ENCODE measurements around the gene KLK3.

KLK3 gene

GRCh38 chr19:50832666-50833065, 22.0 kb upstream of the KLK3 start:
- no peak for DNase-seq

DNA sequence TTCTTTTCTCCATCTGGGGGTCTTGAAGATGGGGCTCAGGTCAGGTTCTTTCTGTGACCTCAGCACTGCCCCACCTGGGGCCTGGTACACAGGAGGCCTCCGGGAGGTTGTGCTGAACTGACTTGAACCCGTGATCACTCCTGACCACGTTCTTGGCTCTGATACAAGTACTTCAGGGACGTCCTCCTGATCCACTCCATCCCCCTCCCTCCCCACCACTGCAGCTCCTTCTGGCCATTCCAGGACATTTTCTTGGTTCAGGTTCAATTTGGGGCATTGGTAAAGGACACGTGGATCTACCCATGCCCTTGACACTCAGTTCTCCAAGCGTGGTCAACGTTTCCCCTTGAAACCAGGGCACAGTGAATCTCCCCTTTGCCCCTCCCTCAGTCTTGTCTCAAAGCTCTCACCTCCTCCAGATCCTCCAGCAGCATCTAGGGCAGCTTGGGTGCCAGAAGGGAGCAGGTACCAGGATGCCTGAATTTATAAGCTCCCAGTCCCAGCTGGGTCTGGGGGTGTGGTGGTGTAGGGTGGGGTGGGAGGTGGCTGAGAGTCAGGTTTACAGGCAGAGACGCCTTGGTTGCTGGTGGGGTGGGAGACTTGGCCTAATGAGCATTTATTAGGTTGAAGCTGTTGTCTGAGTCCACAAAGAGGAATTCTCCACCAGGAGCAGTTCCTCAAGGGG, 21.5 kb upstream of the KLK3 start, which contains the start of gene KLK15:
Gene KLK15, minus strand, starts transcription at position 458 of the 685 bp plus-strand sequence. CDS start 2,082 bp downstream, outside the sequence.
- no peak for DNase-seq

DNA sequence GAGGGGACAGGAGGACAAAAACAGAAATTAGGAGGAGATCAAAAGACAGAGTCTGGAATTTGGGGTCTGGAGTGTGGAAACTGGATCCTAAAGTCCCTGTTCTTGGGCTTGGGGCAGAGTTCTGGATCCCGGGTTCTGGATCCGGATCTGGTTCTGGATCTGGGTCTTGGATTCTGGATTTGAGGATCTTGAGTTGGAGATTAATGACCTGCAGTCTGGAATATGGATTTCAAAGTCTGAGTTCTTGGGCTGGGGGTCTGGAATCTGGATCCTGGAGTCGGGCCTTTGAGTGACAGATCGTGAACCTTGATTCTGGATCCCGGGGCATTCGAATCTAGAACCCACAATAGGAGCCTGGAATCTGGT, 20.9 kb upstream of the KLK3 start:
- no peak for DNase-seq

GRCh38 chr19:50835103-50835784, 19.5 kb upstream of the KLK3 start:
- DNase-seq, result no peak

DNA sequence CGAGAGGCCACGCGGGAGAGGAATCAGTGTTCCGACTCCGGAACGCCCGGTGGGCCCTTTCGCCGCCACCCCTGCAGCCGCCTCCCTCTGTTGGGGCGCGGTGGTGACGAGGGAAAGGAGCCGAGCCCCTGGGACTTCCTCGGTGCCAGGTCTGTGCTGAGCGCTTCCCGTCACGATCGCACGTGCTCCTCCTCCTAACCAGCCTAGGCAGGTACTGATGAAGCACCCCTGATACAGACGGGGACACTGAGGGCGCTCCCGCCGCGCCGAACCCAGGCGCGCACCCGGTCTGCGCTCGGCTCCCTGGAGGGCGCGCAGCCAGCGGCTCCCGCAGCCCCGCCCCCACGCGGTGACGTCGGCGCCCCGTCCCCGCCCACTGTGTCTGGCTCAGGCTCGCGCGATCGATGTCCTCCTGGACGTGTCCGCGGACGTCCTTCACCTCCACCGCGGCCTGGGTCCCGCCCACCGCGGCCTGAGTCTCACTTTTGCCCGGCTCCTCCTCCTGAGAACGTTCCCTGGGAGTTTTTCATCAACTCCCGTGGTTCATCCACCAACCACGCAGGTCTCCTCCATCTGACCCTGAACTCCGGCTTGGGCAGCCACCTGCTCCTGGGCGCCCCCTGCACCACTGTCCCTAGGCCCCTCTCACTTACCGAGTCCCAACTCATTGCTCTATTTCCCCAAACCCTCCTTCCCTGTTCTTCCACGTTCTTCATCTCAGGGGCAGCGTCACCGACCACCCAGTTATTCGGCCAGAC, 18.8 kb upstream of the KLK3 start:
- peak; percentile 42 for DNase-seq

- DNase-seq, result no peak
Observed at GRCh38 chr19:50836543-50837195, 18.0 kb upstream of the KLK3 start.

DNA sequence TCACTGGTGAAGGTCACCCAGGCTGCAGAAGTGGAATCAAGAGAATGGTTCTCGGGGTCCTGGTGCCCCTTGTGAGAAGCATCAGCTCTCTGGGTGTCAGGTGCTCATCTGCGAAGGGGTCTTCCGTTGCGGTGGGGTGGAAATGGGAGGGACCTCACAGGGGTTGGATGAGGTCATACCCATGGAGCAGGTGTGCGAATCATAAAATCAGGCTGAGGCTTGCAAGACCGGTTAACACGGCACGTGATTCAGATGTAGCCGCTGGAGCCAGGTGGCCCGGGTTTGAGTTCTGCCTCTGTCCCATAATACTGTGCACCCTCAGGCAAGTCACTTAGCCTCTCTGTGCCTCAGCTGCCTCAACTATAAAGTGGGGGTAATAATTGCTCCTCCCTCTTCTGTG, 17.4 kb upstream of the KLK3 start:
- no peak for DNase-seq

DNA sequence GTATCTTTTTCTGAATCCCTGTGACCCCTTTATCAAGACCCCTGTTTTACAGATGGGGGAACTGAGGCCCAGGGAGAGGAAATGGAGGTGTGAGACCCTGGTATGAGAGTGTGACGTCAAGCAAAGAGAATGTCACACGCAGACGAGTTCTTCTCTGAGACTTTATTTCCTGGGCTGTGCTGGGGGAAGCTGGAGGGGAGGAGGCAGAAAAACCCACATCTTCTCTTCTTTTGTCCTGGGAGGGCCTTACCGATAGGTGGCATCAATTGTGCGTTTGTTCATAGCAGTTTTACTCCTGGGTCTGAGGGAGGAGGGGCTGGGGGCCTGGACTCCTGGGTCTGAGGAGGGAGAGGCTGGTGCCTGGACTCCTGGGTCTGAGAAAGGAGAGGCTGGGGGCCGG, 16.5 kb upstream of the KLK3 start:
- DNase-seq, result peak; percentile 3

- no peak for DNase-seq
Observed at GRCh38 chr19:50839712-50840655, 14.7 kb upstream of the KLK3 start.

- DNase-seq, result no peak
Observed at GRCh38 chr19:50842130-50842529, 12.6 kb upstream of the KLK3 start.

- DNase-seq, result no peak
Observed at GRCh38 chr19:50843205-50843604, 11.5 kb upstream of the KLK3 start.

DNA sequence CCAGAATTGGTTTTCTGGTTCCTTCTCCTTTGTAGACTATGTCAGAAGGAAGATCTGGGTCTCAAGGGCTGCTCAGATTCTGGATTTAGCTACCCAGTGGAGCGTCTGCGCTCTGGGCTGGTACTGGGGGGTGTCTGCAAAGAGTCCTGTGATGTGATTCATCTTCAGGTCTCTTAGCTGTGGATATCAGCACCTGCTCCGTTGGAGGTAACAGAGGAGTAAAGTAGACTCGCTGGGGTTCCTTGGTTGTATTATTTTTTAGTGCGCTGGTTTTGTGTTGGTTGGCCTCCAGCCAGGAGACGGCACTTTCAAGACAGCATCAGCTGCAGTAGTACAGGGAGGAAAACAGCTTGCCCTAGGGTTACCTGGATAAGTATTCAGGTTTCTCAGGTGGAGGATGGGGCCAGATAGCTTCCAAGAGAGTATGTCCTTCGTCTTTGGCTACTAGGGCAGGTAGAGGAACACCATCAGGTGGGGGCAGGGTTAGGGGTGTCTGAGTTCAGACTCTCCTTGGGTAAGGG, 11.0 kb upstream of the KLK3 start:
- DNase-seq, result no peak

- no peak for DNase-seq
Observed at GRCh38 chr19:50844296-50844935, 10.3 kb upstream of the KLK3 start.

DNA sequence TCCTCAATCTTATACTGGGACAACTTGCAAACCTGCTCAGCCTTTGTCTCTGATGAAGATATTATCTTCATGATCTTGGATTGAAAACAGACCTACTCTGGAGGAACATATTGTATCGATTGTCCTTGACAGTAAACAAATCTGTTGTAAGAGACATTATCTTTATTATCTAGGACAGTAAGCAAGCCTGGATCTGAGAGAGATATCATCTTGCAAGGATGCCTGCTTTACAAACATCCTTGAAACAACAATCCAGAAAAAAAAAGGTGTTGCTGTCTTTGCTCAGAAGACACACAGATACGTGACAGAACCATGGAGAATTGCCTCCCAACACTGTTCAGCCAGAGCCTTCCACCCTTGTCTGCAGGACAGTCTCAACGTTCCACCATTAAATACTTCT, 4.0 kb upstream of the KLK3 start:
- DNase-seq, result no peak

DNA sequence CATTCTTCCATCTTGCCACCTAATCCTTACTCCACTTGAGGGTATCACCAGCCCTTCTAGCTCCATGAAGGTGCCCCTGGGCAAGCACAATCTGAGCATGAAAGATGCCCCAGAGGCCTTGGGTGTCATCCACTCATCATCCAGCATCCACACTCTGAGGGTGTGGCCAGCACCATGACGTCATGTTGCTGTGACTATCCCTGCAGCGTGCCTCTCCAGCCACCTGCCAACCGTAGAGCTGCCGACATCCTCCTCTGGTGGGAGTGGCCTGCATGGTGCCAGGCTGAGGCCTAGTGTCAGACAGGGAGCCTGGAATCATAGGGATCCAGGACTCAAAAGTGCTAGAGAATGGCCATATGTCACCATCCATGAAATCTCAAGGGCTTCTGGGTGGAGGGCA, 3.1 kb upstream of the KLK3 start:
- DNase-seq, result no peak

GRCh38 chr19:50857366-50857765, 2.7 kb downstream of the KLK3 start:
- no peak for DNase-seq

DNA sequence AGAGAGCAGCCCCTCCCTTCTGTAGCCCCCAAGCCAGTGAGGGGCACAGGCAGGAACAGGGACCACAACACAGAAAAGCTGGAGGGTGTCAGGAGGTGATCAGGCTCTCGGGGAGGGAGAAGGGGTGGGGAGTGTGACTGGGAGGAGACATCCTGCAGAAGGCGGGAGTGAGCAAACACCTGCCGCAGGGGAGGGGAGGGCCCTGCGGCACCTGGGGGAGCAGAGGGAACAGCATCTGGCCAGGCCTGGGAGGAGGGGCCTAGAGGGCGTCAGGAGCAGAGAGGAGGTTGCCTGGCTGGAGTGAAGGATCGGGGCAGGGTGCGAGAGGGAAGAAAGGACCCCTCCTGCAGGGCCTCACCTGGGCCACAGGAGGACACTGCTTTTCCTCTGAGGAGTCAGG, 4.2 kb downstream of the KLK3 start:
- DNase-seq, result no peak

DNA sequence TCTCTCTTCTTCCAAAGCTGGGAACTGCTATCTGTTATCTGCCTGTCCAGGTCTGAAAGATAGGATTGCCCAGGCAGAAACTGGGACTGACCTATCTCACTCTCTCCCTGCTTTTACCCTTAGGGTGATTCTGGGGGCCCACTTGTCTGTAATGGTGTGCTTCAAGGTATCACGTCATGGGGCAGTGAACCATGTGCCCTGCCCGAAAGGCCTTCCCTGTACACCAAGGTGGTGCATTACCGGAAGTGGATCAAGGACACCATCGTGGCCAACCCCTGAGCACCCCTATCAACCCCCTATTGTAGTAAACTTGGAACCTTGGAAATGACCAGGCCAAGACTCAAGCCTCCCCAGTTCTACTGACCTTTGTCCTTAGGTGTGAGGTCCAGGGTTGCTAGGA, 5.1 kb downstream of the KLK3 start:
- no peak for DNase-seq

DNA sequence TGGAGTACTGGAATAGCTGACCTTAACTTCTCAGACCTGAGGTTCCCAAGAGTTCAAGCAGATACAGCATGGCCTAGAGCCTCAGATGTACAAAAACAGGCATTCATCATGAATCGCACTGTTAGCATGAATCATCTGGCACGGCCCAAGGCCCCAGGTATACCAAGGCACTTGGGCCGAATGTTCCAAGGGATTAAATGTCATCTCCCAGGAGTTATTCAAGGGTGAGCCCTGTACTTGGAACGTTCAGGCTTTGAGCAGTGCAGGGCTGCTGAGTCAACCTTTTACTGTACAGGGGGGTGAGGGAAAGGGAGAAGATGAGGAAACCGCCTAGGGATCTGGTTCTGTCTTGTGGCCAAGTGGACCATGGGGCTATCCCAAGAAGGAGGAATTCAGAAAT, 6.3 kb downstream of the KLK3 start:
- DNase-seq, result no peak

DNA sequence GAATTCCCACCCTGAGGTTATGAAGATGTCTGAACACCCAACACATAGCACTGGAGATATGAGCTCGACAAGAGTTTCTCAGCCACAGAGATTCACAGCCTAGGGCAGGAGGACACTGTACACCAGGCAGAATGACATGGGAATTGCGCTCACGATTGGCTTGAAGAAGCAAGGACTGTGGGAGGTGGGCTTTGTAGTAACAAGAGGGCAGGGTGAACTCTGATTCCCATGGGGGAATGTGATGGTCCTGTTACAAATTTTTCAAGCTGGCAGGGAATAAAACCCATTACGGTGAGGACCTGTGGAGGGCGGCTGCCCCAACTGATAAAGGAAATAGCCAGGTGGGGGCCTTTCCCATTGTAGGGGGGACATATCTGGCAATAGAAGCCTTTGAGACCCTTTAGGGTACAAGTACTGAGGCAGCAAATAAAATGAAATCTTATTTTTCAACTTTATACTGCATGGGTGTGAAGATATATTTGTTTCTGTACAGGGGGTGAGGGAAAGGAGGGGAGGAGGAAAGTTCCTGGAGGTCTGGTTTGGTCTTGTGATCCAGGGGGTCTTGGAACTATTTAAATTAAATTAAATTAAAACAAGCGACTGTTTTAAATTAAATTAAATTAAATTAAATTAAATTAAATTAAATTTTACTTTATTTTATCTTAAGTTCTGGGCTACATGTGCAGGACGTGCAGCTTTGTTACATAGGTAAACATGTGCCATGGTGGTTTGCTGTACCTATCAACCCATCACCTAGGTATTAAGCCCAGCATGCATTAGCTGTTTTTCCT, 7.0 kb downstream of the KLK3 start:
- DNase-seq, result no peak

DNA sequence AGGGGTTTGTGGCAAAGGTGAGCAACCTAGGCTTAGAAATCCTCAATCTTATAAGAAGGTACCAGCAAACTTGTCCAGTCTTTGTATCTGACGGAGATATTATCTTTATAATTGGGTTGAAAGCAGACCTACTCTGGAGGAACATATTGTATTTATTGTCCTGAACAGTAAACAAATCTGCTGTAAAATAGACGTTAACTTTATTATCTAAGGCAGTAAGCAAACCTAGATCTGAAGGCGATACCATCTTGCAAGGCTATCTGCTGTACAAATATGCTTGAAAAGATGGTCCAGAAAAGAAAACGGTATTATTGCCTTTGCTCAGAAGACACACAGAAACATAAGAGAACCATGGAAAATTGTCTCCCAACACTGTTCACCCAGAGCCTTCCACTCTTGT, 14.8 kb downstream of the KLK3 start:
- no peak for DNase-seq
